ENCODE data around the gene CCNL1. TPM values are rescaled to one million over a fixed set of nuclear protein-coding genes. Genes with fewer than 3 reads are reported as not detected.
A peak's percentile ranks its signal among the peaks of the same experiment; 100 is the strongest.

Gene CCNL1
- total and polyA plus RNA-seq, 7 donors = 21.8 to 55.5 (median 34.5) TPM

DNA sequence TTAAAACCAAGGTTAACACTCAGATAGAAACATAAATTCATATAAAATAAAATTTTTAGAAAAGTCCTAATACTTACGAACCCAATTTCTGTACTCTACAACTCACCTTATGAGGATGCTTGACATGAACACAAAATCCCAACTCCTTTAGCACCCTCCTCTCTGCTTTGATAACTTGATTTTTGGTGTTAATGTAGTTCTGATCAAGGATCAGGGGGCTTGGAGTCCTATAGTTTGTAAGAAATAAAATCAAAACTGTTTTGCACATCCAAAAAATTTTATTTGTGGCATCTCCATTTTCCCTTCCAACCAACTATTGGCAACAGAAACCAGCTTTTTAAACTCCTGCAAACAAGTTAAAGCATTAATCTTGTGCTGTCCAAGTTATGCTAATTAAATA is 7.0 kb downstream of the CCNL1 start:
- intact Hi-C loops (cut with DNase I) = no loop called here

DNA sequence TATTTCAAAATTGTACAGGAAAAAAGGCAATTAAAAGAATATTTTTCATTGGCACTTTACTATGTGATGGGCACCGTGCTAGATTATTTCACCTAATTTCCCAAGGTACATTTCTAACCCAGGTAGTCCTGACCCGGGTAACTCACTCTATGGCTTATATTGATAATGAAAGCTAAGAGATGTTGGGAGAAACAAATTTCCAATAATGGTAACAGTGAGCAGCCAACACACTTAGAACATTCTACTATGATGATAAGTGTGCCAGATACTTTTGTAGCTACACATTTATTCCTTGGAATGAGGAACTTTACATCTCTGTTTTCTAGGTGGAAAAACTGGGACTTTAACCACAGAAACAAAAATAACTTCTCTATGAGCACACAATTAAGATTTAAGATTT is 7.5 kb downstream of the CCNL1 start:
- Histone ChIP-seq H3K4me3 (no peak overlapping the region), H3K27me3 (ENCODE audit: insufficient read depth in 3 of 3, low read length in 2 of 3) (no peaks in the 10 kb centered on the region), H3K36me3 (ENCODE audit: insufficient read depth in 1 of 2, low read depth in 1 of 2) (peaks cover 17 to 99% of the 10 kb centered on the region in 2 donors), H3K4me1 (peaks cover 43% of the 10 kb centered on the region), H3K27ac (no peak overlapping the region), H3K9me3 (no peaks in the 10 kb centered on the region)
- ATAC-seq = no peak
- no peak for DNase-seq
- intact Hi-C loops (cut with DNase I) = no loop called here
- no peak for TF ChIP-seq CTCF (IDR thresholded peaks at IDR 0.05)
- 91 to 95% (median 94%) methylated on average over 2 of the region's 2 CpGs for WGBS, 3 donors

More for the DNA sequence above, 7.0 kb downstream of the CCNL1 start:
- no peak overlapping the region for H3K4me3 ChIP-seq
- no peak for ATAC-seq
- WGBS, 3 donors = 81 to 95% (median 87%) methylated on average over 1 of the region's 1 CpG
- H3K4me1 ChIP-seq = peaks cover 48% of the 10 kb centered on the region
- peaks cover 17 to 99% of the 10 kb centered on the region in 2 donors for H3K36me3 ChIP-seq (ENCODE audit: insufficient read depth in 1 of 2, low read depth in 1 of 2)
- no peak for DNase-seq
- no peak for TF ChIP-seq CTCF (IDR thresholded peaks at IDR 0.05)
- H3K9me3 ChIP-seq = no peaks in the 10 kb centered on the region
- no peaks in the 10 kb centered on the region for H3K27me3 ChIP-seq (ENCODE audit: insufficient read depth in 3 of 3, low read length in 2 of 3)
- no peak overlapping the region for H3K27ac ChIP-seq

DNA sequence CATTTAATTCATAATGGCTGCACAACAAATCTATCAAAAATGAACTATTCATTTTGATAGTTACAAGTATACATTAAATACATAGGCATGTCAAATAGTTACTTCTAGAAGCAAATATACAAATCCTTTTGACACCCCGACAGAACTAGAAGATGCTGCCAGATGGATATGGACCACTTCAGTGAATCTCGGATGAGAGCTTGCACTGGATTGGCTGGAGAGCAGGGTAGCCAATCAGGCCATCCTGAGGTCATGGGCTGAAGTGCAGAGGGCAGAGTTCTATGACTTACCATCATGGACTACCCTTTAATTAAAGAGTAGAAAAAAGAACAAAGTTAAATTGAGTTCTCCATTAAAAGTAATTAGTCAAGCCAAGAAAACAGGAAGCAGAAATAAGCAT is 8.3 kb downstream of the CCNL1 start:
- DNase-seq (no peak), ATAC-seq (peak in 1 of 4 donors; percentile 29)
- H3K9me3 ChIP-seq = no peaks in the 10 kb centered on the region
- intact Hi-C loops (cut with DNase I) = no loop called here
- WGBS, 3 donors = 71 to 77% (median 73%) methylated on average over 2 of the region's 2 CpGs
- no peak overlapping the region for H3K4me3 ChIP-seq
- no peaks in the 10 kb centered on the region for H3K27me3 ChIP-seq (ENCODE audit: insufficient read depth in 3 of 3, low read length in 2 of 3)
- no peak overlapping the region for H3K27ac ChIP-seq
- H3K36me3 ChIP-seq (ENCODE audit: insufficient read depth in 1 of 2, low read depth in 1 of 2) = peaks cover 14 to 99% of the 10 kb centered on the region in 2 donors
- no peak for TF ChIP-seq CTCF (IDR thresholded peaks at IDR 0.05)
- peaks cover 35% of the 10 kb centered on the region for H3K4me1 ChIP-seq

- peaks cover 14 to 99% of the 10 kb centered on the region in 2 donors for H3K36me3 ChIP-seq (ENCODE audit: insufficient read depth in 1 of 2, low read depth in 1 of 2)
- no peak overlapping the region for H3K4me3 ChIP-seq
- 79 to 90% (median 89%) methylated on average over 1 of the region's 1 CpG for WGBS, 3 donors
- no peaks in the 10 kb centered on the region for H3K9me3 ChIP-seq
- H3K4me1 ChIP-seq = peaks cover 30% of the 10 kb centered on the region
- no peaks in the 10 kb centered on the region for H3K27me3 ChIP-seq (ENCODE audit: insufficient read depth in 3 of 3, low read length in 2 of 3)
- DNase-seq (no peak), ATAC-seq (no peak)
- intact Hi-C loops (cut with DNase I) = no loop called here
- TF ChIP-seq CTCF (IDR thresholded peaks at IDR 0.05) = no peak
- H3K27ac ChIP-seq = no peak overlapping the region
Observed at GRCh38 chr3:157151151-157151550, 8.8 kb downstream of the CCNL1 start.

DNA sequence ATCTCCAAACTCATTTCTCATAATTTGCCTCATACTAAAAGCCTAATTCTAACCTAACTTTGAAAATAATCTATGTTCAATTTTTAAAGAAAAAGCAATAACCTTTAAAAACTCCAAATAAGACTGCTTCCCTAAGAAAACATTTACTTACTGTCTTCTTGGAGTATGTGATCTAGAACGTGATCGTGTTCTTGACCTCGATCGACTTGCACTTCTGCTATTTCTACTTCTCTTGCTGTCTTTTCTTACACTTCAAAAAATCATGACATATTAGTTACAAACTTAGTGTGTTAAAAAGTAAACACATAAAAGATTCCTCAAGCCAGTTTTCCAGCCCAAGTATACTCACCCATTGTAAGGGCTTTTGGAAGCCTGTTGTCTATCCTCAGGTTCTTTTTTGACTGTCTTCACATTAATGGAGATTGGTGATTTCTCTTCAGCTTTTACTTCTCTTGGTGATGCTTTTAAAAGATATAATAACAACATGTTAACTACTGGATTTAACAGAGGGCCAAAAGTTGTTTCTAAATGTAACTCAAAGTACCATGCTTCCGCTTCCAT is 10.7 kb downstream of the CCNL1 start:
- peaks cover 11% of the 10 kb centered on the region for H3K4me1 ChIP-seq
- no peak overlapping the region for H3K4me3 ChIP-seq
- TF ChIP-seq CTCF (IDR thresholded peaks at IDR 0.05) = no peak
- peaks cover 17 to 99% of the 10 kb centered on the region in 2 donors for H3K36me3 ChIP-seq (ENCODE audit: insufficient read depth in 1 of 2, low read depth in 1 of 2)
- 91 to 96% (median 92%) methylated on average over 5 of the region's 5 CpGs for WGBS, 3 donors
- ATAC-seq (no peak), DNase-seq (no peak)
- intact Hi-C loops (cut with DNase I) = loop anchor here in 1 of 2 donors (5.0 kb wide), 1 partner anchor 38 kb away; no protein-coding TSS in a partner anchor
- H3K27ac ChIP-seq = no peak overlapping the region
- no peaks in the 10 kb centered on the region for H3K9me3 ChIP-seq
- H3K27me3 ChIP-seq (ENCODE audit: insufficient read depth in 3 of 3, low read length in 2 of 3) = no peaks in the 10 kb centered on the region

Measured in psoas muscle (tissue), 8 donors.